ENCODE data around the gene C1QTNF12. TPM values are rescaled to one million over a fixed set of nuclear protein-coding genes. Genes with fewer than 3 reads are reported as not detected.

C1QTNF12 gene
- total RNA-seq, 1 experiment from 2014 or later = 4.4 TPM

DNA sequence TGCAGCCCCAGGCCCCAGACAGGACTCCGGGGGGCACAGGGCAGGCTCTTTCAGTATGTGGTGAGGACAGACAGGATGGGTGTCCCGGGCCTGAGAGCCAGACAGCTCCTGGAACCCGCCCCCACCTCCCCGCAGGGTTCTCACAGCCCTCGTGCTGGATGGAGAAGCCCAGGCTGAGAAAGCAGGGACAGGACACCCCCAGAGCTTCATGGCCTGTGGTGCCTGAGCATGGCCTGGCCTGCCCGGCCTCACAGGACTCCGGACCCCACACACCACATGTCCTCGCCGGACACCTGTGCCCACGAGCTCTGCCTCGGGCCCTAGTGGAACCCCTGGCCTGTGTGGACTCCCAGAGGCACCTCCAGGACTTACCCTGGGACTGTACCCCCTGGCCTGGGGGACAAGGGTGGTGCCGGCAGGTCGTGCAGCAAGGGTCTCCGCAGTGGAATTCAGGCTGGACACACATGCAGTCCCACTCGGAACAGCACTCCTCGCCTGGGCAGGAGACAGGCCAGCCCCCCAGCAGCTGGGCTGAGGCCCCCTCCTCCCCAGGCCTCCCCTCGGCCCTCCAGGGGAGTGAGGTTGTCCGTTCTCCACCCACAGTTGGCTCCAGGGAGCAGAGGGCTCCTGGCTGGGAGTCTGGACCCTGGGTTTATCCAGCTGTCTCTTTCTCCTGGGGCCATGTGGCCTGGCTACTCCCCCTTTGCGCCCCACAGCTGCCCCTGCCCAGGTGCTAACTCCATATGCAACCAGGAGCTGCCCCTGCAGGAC, 41.3 kb downstream of the C1QTNF12 start:
- Histone ChIP-seq H3K9ac (ENCODE audit: extremely low read depth, insufficient read length, low read length) (no peak overlapping the region), H3K4ac (ENCODE audit: low read depth, low read length) (no peak overlapping the region), H3K18ac (ENCODE audit: insufficient read length, low read depth, low read length) (no peak overlapping the region), H3K4me2 (ENCODE audit: insufficient read depth, insufficient read length, low read length) (no peak overlapping the region), H3T11ph (ENCODE audit: low read length) (no peak overlapping the region), H3K79me2 (ENCODE audit: insufficient read depth, low read length) (no peaks in the 10 kb centered on the region), H3K23ac (ENCODE audit: insufficient read length, low read depth, low read length) (no peak overlapping the region), H4K5ac (ENCODE audit: insufficient read length, low read depth, low read length) (no peak overlapping the region), H3K27ac (ENCODE audit: insufficient read length, low read depth, low read length) (no peak overlapping the region), H4K8ac (replicated peaks; ENCODE audit: insufficient read length, low read depth, low read length) (no peak overlapping the region), H2BK120ac (ENCODE audit: low read depth, low read length, poor library complexity, severe bottlenecking) (no peak overlapping the region), H3K79me1 (ENCODE audit: insufficient read depth, low read depth, low read length, poor library complexity, severe bottlenecking) (no peaks in the 10 kb centered on the region), H3K14ac (ENCODE audit: insufficient read depth, low read length) (no peak overlapping the region), H3K27me3 (ENCODE audit: insufficient read depth, low read length) (no peaks in the 10 kb centered on the region; the same call in 1 of the 2 replicates), H4K91ac (ENCODE audit: insufficient read length, low read depth, low read length) (no peak overlapping the region), H3K9me3 (ENCODE audit: control insufficient read depth, low read depth, low read length) (no peaks in the 10 kb centered on the region), H2BK15ac (ENCODE audit: low read depth, low read length) (no peak overlapping the region), H2AFZ (ENCODE audit: low read length) (no peak overlapping the region), H3K56ac (ENCODE audit: insufficient read length, low read depth, low read length) (no peak overlapping the region), H2BK5ac (ENCODE audit: insufficient read length, low read length) (no peak overlapping the region), H2AK5ac (ENCODE audit: insufficient read length, low read length) (no peak overlapping the region), H3K23me2 (ENCODE audit: insufficient read length, low read depth, low read length, poor library complexity, severe bottlenecking) (peaks cover 3% of the 10 kb centered on the region), H4K20me1 (ENCODE audit: control insufficient read depth, insufficient read depth, insufficient read length) (no peaks in the 10 kb centered on the region), H2BK20ac (ENCODE audit: low read depth, low read length, poor library complexity, severe bottlenecking) (no peak overlapping the region), H2BK12ac (ENCODE audit: insufficient read length, low read depth, low read length) (no peak overlapping the region), H3K4me1 (ENCODE audit: insufficient read depth, low read length) (no peaks in the 10 kb centered on the region)
- Mint-ChIP-seq H3K4me3 (no peak overlapping the region), H3K27ac (no peak overlapping the region), H3K4me1 (peaks cover 4 to 10% of the 10 kb centered on the region in 2 experiments), H3K27me3 (ENCODE audit: low read depth) (peaks cover 21% of the 10 kb centered on the region), H3K9me3 (no peaks in the 10 kb centered on the region), H3K36me3 (ENCODE audit: insufficient read depth in 1 of 3, low read depth in 3 of 3) (no peaks in the 10 kb centered on the region)
- no peak for DNase-seq
- no peak for TF ChIP-seq CTCF (conservative IDR thresholded peaks at IDR 0.05)
- WGBS (ENCODE audit: extremely low coverage, insufficient read length, low lambda C conversion rate) = no CpG with 5 or more reads among the region's 19 CpGs
